T-helper 2 cell (primary cell): ENCODE measurements around the gene C1orf159.
"Not testable (repeated sequence)": the region's sequence is repeated elsewhere in the genome, so short reads cannot be mapped to it uniquely, and the experiment has no call there.

Source experiments
- DNase-seq, 5 experiments: peaks; one replicate each; pipeline versions ENCODE4 v3.0.0 to v3.0.0-alpha.2; 2012 to 2022

C1orf159 gene

DNA sequence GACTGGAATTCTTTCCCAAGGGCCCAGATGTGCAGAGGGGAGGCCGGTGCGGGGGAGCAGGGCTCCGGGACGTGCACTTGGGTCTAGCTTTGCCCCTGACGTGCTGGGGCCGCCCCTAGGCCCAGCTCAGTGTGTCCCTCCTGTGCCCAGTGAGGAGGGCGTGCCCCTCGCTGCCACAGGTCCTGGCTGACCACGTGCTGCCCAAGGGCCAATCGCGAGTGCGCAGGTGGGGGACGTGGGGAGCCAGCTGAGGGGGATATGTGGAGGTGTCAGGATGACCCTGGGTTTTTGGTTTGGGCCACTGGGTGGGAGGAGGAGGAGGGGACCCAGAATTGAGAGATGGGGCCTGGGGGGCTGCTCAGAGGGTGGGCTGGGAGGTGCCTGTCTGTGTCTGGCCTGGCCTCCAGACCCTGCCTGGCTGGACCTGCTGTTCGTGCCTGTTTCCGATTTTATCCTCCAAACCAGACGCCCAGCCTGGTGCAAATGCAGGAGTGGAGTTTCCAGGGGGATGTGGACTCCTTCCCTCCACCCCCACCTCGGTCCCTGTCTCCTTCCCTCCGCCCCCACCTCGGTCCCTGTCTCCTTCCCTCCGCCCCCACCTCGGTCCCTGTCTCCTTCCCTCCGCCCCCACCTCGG, 35.6 kb downstream of the C1orf159 start:
- DNase-seq = peak in 2 of 5 experiments; percentile 1 to 4

DNA sequence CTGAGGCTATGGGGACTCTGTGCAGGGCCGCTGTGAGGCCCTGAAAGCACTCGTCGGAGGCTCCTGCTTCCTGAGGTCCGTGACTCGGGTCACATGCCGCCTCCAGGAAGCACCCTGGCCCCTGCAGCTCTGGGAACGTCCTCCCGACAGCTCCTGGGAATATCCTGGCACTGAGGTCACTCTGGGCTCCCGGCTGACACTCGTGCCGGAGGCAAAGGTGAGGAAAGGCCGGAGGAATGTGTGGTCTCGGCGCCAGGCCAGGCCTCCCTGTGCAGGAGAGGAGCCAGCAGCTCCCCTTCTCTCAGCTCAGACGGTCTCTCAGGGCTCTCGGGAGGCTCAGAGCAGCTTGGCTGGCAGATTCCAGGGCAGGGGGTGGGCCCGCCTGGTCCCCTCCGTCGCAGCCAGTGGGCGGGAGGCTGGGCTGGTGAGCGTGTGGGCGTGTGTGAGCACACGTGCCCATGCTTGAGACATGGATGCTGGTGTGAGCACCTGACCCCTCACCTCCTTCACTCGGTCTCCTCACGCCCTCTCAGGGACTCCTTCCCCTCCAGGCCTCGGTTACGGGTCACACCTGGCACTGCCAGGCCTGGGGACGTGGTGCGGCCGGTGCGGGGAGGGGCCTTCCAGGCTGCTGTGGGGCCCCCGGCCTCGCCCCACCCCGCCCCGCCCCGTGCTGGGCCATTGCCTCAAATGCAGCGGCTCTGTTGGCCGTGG, 36.3 kb downstream of the C1orf159 start:
- peak in 3 of 5 experiments; percentile 11 to 42 (median 13) for DNase-seq

DNA sequence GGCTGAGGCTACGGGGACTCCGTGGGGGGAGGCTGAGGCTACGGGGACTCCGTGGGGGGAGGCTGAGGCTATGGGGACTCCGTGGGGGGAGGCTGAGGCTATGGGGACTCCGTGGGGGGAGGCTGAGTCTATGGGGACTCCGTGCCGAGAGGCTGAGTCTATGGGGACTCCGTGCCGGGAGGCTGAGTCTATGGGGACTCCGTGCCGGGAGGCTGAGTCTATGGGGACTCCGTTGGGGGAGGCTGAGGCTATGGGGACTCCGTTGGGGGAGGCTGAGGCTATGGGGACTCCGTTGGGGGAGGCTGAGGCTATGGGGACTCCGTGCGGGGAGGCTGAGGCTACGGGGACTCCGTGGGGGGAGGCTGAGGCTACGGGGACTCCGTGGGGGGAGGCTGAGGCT, 38.5 kb downstream of the C1orf159 start:
- not testable (repeated sequence) for DNase-seq

DNA sequence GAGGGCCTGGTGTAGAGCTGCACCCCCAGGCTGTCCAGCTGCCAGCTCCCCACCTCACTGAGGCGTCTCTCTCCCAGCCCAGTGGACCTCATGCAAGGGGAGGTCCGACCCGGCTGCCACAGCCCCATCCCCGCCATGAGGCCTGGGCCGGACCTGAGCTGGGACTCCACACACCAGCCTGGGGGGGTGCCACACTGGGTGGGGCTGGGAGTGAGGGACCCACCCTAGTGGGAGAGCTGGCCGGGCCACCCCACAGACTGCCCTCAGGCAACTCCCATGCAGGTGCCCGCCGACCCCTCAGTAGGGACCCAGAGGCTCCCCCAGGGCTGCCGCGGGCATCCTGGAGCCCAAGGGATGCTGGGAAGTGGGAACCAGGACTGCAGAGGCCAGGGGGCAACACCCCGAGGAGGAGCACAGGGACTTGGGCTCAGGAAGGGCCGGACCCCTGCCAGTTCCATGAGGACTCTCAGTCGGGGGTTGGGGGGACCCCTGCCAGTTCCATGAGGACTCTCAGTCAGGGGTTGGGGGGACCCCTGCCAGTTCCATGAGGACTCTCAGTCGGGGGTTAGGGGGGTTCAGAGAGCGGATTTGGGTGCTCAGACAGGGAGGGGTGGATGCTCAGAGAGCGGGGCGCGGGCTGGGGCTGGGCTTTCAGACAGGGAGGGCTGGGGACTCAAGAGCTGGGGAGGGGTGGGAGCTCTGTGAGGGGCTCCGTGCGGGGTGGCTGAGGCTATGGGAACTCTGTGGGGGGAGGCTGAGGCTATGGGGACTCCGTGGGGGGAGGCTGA, 40.5 kb downstream of the C1orf159 start:
- no peak for DNase-seq

DNA sequence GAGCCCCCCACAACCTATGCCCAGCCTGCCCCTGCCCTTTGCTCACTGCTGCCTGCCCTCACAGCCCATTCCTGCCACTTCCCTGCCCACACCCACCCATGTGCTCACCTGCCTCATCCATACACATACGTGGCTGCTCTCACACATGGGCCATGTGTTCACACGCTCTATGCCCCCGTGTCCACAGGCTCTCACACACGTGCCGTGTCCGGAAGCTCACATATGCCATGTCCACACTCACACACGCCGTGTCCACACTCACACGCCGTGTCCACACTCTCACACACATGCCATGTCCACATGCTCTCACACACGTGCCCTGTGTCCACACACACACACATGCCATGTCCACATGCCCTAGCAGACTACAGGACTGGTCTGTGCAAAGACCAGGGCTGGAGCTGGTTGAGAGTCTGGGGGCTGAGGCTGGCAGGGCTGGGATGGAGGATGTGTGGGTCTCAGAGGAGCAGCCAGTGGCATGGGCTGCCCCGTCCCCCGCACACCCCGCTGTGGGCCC, 41.2 kb downstream of the C1orf159 start:
- peak in 1 of 5 experiments; percentile 2 for DNase-seq

DNA sequence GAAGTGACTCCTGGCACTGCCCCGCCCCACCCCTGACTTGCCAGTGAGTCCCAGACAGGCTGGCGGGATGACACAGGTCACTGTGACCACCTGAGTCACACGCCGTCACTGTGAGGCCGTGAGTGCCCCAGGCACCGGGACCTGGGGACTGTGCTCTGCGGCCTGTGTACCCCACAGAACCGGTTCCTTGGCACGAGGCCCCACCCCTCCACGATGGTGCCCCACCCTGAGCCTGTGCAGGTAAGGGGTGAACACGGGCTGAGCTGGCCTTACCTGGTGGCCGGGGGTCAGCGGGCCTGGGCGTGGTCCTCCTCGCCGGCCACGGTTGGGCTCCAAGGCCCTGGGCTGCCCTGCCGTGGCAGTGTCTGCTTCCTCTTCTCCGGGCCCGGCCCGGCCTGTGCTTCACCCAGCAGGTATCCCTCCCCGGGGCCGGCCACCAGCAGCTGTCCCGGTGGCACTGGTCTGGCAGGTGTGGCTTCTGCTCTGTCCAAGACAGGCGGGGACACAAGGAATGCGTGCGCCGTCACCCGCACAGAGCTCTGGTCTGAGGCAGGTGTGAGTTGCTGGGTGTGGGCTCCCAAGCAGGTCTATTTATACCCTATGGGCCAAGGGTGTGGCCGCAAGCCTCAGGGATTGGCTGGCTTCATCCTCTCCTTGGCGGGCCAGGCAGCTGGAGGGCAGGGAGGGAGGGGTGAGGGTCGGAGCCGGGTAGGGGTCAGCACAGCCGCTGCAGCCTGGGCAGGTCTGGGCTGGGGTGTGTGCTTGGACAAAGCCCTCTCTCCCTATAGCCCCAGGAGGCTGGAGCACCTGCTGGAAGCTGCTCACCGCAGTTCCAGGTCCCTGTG, 41.9 kb downstream of the C1orf159 start, which contains the start of gene RNF223:
RNF223 (minus strand) TSS at position 564 of the 845 bp plus-strand sequence. CDS start 1,740 bp downstream, outside the sequence.
- DNase-seq = no peak

DNA sequence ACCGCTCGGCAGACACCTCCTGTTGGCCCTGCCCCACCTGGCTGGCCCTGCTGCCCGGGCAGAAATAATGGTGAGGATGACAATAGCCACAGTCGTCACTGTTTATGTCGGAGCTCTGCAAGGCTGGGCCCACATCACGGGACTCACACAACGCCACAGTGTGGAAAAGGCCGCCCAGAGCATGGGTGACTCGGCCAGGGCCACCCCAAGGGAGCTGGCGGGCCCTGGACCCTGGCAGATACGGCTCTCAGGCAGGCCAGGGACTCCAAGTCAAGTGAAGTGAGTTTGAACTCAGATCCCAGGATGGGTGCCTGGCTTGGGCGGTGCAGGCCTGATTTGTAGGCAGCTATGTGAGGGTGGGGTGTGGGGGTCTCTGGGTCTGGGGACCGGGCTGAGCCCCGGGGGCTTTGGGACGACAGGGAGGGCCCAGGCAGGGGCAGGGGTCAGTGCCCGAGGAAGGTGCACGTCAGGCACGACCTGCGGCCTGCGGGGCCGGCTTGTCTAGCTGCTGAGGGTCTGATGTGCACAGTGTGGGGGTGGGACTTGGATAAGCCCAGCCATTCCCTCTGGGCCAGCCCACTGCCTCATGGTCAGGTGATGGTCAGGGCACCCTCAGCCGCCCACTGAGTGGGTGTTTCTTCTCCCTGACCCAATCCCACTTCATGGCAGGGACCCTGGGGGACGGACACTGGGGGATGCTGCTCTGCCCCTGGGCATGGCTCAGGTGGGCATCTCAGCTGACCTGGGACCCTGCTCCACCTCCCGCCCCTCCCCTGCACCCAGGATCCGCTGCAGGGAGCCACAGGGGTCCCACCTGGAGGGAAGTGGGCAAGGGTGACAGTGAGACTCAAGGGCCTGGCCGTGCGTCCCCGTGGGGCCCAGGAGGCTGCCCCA, 42.8 kb downstream of the C1orf159 start:
- no peak for DNase-seq

DNA sequence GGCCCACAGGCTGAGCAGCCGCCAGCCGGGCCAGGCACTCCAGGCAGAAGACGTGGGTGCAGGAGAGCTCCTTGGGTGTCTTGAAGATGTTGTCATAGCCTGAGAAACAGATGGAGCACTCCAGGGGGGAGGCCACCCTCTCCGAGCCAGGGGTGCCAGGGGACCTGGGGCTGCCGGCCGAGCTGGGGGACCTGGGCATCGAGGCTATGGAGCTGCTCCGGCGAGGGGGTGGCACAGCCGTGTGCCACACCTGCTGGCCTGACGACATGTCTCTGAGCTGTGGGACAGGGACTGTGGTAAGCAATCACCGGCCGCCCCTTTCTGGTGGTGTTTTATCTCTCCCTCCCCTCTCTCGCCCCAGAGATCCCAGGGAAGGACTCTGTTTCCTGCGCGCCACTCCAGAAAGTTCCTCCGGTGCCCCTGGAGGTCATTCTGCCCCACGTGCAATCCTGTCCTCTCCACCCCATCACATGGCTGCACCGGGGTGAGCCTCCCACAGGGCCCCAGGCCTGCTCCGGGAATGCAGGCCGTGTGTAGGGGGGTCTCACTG, 43.5 kb downstream of the C1orf159 start:
- no peak for DNase-seq

DNA sequence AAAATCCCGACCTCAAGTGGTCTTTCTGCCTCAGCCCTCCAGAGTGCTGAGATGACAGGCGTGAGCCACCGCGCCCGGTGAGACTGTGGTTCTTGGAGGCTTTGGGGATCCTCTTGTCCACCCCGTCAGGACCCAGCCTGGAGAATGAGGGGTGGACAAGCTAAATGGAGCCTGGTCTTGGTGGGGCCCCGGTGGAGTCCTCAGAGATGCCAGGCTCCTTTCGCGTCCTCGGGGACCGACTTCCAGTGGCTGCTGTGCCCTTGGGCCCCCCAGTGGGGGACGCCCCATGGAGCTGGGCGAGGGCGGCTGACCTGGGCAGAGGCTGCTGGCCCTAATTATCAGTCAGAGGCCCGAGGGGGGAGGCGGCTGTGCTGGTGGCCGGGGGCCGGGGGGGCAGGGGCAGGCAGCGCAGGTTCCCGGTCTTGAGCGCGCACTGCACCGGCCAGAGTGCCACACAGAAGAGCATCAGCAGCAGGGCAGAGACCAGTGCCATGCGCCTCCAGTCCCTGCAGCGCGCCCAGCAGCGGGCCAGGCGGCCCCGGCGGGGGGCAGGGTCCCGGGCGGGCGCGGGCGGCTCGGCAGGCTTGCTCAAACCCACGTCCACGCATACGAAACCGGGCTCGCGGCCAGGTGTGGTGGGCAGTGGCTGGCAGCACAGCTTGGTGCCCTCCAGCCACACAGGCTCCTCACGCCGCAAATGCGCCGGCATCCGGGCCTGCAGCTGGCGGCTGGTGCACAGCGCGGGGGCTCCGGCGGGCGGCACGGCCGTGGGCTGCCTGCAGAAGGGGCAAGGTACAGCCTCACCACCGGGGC, 44.2 kb downstream of the C1orf159 start:
- DNase-seq = no peak

DNA sequence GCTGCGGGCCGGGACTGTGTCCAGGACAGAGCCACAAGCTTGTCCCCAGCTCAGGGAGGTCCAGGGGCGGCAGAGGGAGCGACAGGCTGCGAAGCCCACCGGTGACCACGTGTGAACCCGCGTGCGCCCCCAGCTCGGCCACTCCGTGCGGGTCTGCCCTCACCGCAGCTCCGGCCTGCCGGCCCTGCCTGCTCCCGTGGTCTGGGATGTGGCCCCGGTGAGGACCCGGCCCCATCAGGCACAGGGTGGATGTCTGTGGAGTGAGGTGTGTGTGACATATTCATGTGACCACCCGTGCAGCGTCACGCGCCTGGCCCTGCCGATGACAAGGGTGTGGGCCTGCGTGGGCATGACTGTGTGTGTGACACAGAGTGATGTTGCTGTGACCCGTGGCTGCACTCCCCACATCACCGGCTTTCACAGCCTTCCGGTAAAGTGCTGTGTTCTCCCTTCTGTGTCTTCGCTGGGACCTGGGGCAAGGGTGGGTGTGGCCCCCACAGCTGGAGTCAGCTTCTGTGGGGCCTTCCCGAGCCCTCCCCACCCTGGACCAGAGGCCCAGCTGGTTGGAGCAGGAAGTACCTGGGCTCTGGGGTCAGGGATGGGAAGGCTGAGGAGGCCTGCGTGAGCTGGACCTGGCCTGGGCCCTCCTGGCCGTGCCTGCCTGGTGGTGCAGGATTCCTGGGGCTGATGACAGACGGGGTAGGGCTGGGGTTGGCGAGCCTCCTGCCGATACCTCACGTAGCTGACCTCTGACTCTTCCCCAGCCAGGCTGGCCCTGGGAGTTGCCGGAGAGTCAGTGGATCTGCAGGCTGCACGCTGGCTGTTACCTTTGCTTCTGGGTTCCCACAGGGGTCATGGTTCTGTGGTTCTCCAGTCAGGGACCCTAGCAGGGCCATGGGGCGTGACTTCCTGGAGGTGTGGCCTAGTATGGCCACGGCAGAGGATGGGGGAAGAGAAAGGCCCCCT, 45.9 kb downstream of the C1orf159 start:
- no peak for DNase-seq

DNA sequence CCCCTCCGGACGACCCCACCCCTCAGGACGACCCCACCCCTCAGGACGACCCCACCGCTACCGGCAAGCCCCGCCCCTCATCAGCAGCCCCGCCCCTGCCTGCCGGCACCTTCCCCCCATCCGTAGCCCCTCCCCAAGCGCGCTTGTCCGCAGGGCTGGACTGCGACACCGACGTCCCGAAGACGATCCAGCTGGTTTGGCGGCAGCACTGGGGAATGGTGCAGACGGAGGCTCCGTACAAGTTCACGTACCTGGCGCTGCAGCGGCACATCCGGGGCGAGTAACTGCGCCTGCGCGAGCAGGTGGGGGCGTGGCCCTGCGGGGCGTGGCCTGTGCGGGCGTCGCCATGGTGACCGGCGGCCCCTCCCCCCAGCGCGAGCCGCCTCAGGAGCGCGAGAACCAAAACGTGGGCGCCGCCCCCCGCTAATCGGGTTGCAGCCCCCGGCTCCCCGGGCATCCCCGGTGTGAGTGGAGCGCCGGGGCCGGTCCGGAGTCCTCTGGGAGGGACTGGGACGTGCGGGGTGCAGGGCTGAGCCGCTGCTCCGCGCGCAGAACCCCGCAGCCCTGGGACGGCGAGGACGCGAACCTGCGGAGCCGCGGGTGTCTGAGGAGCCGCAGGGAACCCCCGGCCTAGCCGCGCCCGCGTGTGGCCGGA, 46.7 kb downstream of the C1orf159 start:
- DNase-seq = peak; percentile 80 to 87 (median 83)

DNA sequence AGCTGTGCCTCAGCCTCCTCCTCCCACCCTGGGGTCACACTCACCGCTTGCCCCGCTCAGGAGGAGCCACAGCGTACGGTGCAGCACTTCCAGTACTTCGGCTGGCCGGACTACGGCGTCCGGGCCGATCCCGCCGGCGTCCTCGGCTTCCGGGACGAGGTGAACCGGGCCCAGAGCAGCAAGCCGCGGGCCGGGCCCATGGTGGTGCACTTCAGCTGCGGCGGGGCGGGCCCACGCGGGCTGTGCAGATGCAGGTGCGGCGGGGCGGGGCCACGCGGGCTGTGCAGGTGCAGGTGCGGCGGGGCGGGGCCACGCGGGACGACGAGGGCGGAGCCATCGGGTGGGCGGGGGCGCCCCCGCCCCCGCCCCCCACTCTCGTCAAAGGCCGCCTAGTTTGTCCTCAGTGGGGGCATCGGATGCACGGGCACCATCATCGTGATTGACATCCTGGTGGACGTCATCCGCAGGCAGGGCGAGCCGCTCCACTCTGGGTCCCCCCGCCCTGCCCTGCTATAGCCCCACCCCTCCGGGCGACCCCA, 47.3 kb downstream of the C1orf159 start:
- DNase-seq = peak in 4 of 5 experiments; percentile 23 to 65 (median 54)

DNA sequence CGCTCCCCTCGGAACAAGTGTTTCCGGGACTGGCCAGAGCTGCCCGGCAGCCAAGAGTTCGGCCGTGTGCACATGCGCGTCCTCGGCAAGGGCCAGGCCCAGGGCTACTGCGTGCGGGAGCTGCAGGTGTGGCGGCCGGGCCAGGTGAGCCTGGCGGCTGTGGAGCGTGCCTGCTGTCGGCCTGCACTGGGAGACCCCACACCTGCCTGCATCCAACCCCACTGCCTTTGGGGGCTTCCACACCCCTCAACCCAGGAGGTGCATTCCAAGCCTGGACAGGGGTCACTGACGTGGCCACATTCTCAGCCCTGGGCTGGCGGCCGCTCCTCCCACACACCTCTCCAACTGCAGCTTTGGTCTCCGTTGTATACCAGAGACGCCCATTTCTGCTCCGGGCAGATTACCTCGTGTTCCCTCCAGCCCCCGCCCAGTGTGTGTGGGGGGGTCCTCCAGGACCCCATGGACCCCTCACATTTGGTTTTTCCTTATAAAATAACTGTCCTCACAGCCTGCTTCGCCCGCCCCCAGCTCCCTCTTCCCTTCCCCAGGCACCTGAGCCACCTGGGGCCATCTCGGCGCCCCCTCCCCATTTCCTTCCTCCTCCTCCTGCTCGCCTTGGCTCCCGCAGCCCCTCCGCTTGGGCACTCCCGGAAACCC, 47.9 kb downstream of the C1orf159 start:
- no peak for DNase-seq

DNA sequence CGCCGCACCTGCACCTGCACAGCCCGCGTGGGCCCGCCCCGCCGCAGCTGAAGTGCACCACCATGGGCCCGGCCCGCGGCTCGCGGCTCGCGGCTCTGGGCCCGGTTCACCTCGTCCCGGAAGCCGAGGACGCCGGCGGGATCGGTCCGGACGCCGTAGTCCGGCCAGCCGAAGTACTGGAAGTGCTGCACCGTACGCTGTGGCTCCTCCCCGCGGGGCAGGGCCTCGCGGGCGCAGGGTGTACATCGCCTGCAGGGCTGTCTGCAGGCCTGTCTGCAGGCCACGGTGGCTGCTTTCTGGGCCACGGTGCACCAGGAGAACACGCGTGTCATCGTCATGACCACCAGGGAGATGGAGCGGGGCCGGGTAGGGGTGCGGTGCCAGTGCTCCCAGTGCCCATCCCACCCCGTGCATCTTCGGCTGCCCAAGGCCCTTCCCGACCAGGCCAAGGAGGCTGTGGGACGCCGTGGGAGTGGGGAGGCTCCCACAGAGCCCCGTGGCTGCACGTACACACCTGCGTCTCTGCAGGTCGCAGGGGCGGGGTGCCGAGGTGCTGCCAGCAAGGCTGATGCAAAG, 48.5 kb downstream of the C1orf159 start:
- no peak for DNase-seq

DNA sequence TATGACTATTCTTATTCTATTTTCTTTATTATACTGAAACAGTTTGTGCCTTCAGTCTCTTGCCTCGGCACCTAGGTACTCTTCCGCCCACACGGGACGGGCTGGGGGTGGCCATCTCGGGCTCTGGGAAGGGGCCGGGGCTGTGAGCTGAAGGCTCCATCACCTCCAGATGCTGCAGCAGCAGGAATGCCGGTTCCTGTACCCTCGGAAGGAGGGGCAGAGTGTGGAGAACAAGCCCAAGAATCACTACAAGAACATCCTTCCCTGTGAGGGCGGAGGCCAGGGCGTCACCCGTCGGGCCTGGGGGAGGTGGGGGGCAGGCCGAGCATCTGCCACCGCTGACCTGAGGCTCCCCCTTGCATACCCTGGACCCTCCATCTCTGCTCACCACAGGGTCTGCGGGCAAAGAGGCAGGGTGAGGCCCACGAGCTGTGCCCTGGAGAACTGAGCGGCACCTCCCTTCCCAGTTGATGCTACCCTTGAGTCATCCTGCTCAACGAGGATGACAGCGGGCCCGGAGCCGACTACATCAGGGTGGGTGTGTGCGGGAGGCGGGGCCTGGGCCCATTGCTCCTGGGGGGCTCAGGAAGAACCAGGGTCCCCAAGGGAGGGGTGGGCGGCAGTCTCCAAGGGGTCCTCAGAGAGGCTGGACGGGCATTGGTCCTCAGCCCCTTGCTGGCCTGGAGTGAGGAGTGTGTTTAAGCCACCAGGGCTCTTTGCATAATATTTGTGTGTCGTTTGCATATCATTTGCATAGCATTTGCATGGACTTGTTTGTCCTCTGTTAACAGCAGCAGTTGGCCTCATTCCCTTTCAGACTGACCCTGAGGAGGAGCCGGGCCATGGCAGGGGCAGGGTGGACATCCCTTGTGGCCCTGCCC, 49.2 kb downstream of the C1orf159 start:
- DNase-seq = no peak

DNA sequence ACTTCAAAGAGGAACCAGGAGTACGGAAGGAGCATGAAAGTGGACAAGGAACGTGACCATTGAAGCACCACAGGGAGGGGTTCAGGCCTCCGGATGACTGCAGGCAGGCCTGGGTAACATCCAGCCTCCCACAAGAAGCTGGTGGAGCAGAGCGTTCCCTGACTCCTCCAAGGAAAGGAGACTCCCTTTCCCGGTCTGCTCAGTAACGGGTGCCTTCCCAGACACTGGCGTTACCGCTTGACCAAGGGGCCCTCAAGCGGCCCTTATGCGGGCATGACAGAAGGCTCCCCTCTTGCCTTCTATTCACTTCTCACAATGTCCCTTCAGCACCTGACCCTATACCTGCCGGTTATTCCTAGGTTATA, 50.0 kb downstream of the C1orf159 start:
- DNase-seq = not testable (repeated sequence)
